ENCODE data around the gene LHB.

DNA sequence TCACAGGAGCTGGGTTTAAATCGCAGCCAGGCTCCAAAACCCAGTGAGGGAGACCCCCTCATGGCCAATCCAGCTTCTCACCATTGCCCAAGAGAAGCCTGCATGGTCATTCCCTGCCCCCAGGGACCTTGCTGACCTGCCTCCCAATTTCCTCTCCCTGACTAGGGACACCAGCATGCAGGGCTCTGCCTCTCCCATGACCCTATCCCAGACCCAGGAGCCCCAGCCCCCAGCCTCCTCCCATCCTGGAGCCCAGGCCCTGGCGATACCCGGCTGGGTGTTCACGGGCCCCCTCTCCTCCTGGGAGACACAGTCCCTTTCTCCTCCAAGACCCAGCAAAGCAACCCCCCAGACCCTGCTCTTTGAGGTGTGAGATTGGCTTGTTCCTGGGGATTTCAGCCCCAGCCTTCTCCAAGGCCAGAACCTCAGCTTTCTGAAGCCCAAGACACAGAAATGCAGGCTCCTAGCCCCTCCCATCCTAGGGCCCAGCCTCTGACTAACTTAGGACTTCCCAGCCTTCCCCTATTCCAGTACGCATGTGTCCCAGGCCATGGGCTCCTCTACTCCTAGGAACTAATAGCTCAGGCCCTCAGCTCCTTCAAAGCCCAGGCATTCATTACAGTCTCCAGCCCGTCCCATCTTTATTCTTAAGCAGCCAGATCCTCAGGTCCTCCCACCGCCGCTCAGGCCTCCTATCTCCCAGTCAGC is 24.9 kb downstream of the LHB start:
- TF ChIP-seq, protein P1, sequence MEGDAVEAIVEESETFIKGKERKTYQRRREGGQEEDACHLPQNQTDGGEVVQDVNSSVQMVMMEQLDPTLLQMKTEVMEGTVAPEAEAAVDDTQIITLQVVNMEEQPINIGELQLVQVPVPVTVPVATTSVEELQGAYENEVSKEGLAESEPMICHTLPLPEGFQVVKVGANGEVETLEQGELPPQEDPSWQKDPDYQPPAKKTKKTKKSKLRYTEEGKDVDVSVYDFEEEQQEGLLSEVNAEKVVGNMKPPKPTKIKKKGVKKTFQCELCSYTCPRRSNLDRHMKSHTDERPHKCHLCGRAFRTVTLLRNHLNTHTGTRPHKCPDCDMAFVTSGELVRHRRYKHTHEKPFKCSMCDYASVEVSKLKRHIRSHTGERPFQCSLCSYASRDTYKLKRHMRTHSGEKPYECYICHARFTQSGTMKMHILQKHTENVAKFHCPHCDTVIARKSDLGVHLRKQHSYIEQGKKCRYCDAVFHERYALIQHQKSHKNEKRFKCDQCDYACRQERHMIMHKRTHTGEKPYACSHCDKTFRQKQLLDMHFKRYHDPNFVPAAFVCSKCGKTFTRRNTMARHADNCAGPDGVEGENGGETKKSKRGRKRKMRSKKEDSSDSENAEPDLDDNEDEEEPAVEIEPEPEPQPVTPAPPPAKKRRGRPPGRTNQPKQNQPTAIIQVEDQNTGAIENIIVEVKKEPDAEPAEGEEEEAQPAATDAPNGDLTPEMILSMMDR (conservative IDR thresholded peaks at IDR 0.05; ENCODE audit: low read length) = no peak
- no peak for TF ChIP-seq EZH2phosphoT487 (IDR thresholded peaks at IDR 0.05; ENCODE audit: borderline replicate concordance)
